Stomach (tissue), 9 donors: ENCODE results near the gene ZNF511. TPM values are rescaled to one million over a fixed set of nuclear protein-coding genes. Genes with fewer than 3 reads are reported as not detected.

Source experiments
- DNase-seq, 2 donors: peaks; one replicate each; pipeline versions ENCODE4 v3.0.0 to v3.0.0-alpha.2; 2013 to 2019
- H3K27ac ChIP-seq, 5 donors: fragments of 200-600 bp in 4 of 5; sonication (generic) in 4 of 5; one replicate each; pipeline ENCODE4 v1.5.1; 2013 to 2019; ENCODE audit warnings: mild to moderate bottlenecking in 1 of 5, moderate library complexity in 1 of 5
- H3K27me3 ChIP-seq, 3 donors: fragments of 200-600 bp; sonication (generic); one replicate each; pipeline ENCODE4 v1.5.1; 2017 to 2019; ENCODE audit warnings: mixed run types in 1 of 3
- H3K36me3 ChIP-seq, 4 donors: fragments of 200-600 bp; sonication (generic); 1 replicate in 3 of 4; 2 replicates in 1 of 4; pipeline ENCODE4 v1.5.1; 2016 to 2019
- H3K4me1 ChIP-seq, 4 donors: fragments of 200-600 bp; sonication (generic); one replicate each; pipeline ENCODE4 v1.5.1; 2016 to 2019
- H3K4me3 ChIP-seq, 4 donors: fragments of 200-600 bp; sonication (generic) in 3 of 4; one replicate each; pipeline ENCODE4 v1.5.1; 2016 to 2019; ENCODE audit warnings: mild to moderate bottlenecking in 1 of 4
- H3K9me3 ChIP-seq, 4 donors: fragments of 200-600 bp; sonication (generic); one replicate each; pipeline ENCODE4 v1.5.1; 2016 to 2019
- CTCF ChIP-seq, 7 experiments: fragments of 450-650 bp in 4 of 7; fragments of 200-600 bp in 3 of 7; sonication (generic) in 3 of 7; IDR thresholded peaks; one replicate each; pipeline ENCODE4 v1.5.1; 2016 to 2019; ENCODE audit warnings: antibody characterized with exemption in 7 of 7, control low read depth in 2 of 7, mild to moderate bottlenecking in 1 of 7
- EP300 ChIP-seq: sonication (generic); formaldehyde crosslinking; IDR thresholded peaks from one replicate; pipeline ENCODE4 v1.6.1; 2017; ENCODE audit warnings: antibody characterized with exemption
- POLR2A ChIP-seq, 4 donors: fragments of 450-650 bp; IDR thresholded peaks; one replicate each; pipeline ENCODE4 v1.6.1; 2016; ENCODE audit warnings: antibody characterized with exemption in 4 of 4, control low read depth in 2 of 4, mild to moderate bottlenecking in 1 of 4, moderate library complexity in 1 of 4
- POLR2AphosphoS5 ChIP-seq, 3 donors: sonication (generic); formaldehyde crosslinking; IDR thresholded peaks; one replicate each; pipeline ENCODE4 v1.6.1; 2016; ENCODE audit warnings: antibody characterized with exemption in 3 of 3
- WGBS, 5 donors: extraction: QIAGEN DNeasy Blood & Tissue Kit in 3 of 5; methylation state at CpG; one replicate each; pipeline versions ENCODE4 v1.1.5 to v1.1.7; 2013 to 2018; 5-methylcytosine and 5-hydroxymethylcytosine counted together
- intact Hi-C: fragments of 100-400 bp; cut with DNase I; formaldehyde crosslinking; loops from one replicate; pipeline ENCODE4 v1.15.1; 2023; ENCODE audit warnings: low total_unique reads
- polyA plus RNA-seq, 3 donors: library from polyadenylated mRNA; stranded (reverse); fragments of 200-250 nt; gene quantifications; one replicate each; pipeline ENCODE4 v1.2.3, GENCODE V29; 2013
- total RNA-seq, 5 donors: library from RNA; depleted of rRNA; stranded (reverse); fragments of >200 nt; gene quantifications; one replicate each; pipeline versions ENCODE4 v1.1.0 to v1.2.3, GENCODE V29; 2014 to 2016
- donor health status: healthy with polysubstance abuse.
- donor health status: Bipolar disorder and iron deficiency.
- donor health status: healthy.

ZNF511 gene
- total and polyA plus RNA-seq, 8 donors: 12.7 to 82.1 (median 55.9) TPM

DNA sequence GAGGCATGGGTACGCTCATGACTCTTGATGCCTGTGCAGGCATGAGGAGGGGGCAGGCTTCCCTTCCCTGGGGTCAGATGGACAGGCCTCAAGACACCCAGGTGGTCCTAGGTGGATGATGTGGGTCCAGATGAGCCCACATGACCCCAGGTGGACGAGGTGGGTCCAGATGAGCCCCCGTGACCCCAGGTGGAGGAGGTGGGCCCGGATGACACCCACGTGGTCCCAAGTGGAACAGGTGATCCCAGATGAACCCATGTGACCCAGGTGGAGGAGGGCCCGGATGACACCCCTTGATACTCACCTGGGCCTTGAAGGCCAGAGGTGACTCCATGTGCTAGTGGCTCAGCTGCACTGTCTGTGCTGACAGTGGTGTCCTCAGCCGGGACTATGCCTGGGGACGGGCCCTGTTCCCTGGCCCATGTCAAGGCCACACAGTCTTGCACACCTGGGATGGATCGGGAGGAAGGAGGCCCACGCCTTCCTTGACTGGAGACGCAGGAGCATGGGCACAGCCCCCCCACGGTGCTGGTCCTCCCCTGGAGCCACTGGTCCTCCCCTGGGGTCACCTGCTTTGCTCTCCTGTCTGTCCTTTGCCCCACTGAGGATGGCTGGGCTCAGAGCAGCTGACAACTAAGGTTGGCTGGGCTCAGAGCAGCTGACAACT, 41.7 kb downstream of the ZNF511 start:
- intact Hi-C loops: no loop called here
- H3K9me3 ChIP-seq: no peaks in the 10 kb centered on the region
- peaks cover 0 to 9% (median 7%) of the 10 kb centered on the region in 4 donors for H3K4me1 ChIP-seq
- no peaks in the 10 kb centered on the region for H3K36me3 ChIP-seq
- H3K27ac ChIP-seq: no peak overlapping the region
- peaks cover 0 to 74% (median 30%) of the 10 kb centered on the region in 3 donors for H3K27me3 ChIP-seq
- 75 to 90% (median 81%) methylated on average over 2 to 12 of the region's 12 CpGs for WGBS, 5 donors
- H3K4me3 ChIP-seq: no peak overlapping the region
- DNase-seq: no peak
- TF ChIP-seq EP300 (no peak), CTCF (IDR thresholded peaks at IDR 0.05) (no peak), POLR2AphosphoS5 (IDR thresholded peaks at IDR 0.05) (no peak), POLR2A (IDR thresholded peaks at IDR 0.05) (no peak)

- Histone ChIP-seq H3K4me3 (no peak overlapping the region), H3K27ac (no peak overlapping the region), H3K36me3 (no peaks in the 10 kb centered on the region), H3K27me3 (peaks cover 0 to 72% (median 29%) of the 10 kb centered on the region in 3 donors), H3K9me3 (no peaks in the 10 kb centered on the region), H3K4me1 (peaks cover 0 to 9% (median 7%) of the 10 kb centered on the region in 4 donors)
- no peak for DNase-seq
- TF ChIP-seq POLR2A (IDR thresholded peaks at IDR 0.05) (no peak), POLR2AphosphoS5 (IDR thresholded peaks at IDR 0.05) (no peak), CTCF (IDR thresholded peaks at IDR 0.05) (no peak), EP300 (no peak)
- intact Hi-C loops: no loop called here
- 45 to 65% (median 54%) methylated on average over 6 to 13 of the region's 13 CpGs; no CpG with 5 or more reads in 1 of the 5 donors for WGBS, 5 donors
These were observed 42.2 kb downstream of the ZNF511 start for GRCh38 chr10:133350950-133351329.

DNA sequence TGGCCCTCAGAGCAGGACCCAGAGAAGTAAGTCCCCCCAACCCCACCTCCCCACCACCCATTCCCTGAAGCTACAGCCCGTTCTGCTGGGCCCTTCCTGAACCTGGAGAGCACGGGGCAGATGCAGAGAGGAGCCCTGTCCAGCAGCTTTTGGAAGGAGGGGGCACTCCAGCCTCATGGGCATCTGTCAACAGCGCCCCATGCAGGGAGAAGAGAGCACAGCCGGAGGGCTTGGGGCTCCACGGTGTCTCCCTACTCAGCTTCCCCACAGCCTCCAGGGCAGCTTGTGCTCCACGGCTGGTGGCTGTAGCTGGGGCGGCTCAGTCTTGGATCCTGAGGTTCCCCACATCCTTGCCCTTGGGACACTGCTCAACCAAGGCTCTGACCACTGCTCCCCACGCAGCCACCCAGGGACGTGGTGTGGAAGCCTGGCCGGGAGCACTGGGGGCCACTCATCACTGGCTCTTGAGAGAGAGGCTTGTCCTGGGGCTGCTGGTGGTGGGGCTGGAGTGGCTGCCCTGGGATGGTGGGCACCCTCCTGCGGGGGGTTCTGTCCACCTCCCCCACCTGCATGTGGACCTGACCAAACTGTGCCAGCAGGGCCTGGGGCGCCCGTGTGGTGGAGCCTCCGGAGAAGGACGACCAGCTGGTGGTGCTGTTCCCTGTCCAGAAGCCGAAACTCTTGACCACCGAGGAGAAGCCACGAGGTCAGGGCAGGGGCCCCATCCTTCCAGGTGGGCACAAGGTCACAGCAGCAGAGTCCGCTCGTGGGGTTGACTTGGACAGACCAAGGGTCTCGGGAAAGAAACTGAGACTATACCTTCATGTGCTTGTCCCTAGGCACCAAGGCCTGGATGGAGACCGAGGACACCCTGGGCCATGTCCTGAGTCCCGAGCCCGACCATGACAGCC, 42.9 kb downstream of the ZNF511 start:
- Histone ChIP-seq H3K9me3 (no peaks in the 10 kb centered on the region), H3K4me3 (no peak overlapping the region), H3K27ac (no peak overlapping the region), H3K27me3 (peaks cover 0 to 72% (median 25%) of the 10 kb centered on the region in 3 donors), H3K4me1 (peaks cover 3 to 15% (median 12%) of the 10 kb centered on the region in 4 donors), H3K36me3 (no peaks in the 10 kb centered on the region)
- DNase-seq: no peak
- 65 to 69% (median 67%) methylated on average over 9 to 24 of the region's 24 CpGs for WGBS, 5 donors
- intact Hi-C loops: no loop called here
- TF ChIP-seq POLR2AphosphoS5 (IDR thresholded peaks at IDR 0.05) (no peak), EP300 (no peak), POLR2A (IDR thresholded peaks at IDR 0.05) (no peak), CTCF (IDR thresholded peaks at IDR 0.05) (no peak)

GRCh38 chr10:133353202-133353959, 44.7 kb downstream of the ZNF511 start:
- intact Hi-C loops: no loop called here
- DNase-seq: no peak
- peaks cover 0 to 62% (median 10%) of the 10 kb centered on the region in 3 donors for H3K27me3 ChIP-seq
- no peak for TF ChIP-seq POLR2A (IDR thresholded peaks at IDR 0.05)
- no peak for TF ChIP-seq EP300
- no peak for TF ChIP-seq POLR2AphosphoS5 (IDR thresholded peaks at IDR 0.05)
- no peak for TF ChIP-seq CTCF (IDR thresholded peaks at IDR 0.05)
- H3K4me1 ChIP-seq: peaks cover 11 to 23% (median 20%) of the 10 kb centered on the region in 4 donors
- 73 to 77% (median 76%) methylated on average over 12 to 16 of the region's 16 CpGs for WGBS, 5 donors
- H3K27ac ChIP-seq: no peak overlapping the region
- no peak overlapping the region for H3K4me3 ChIP-seq
- no peaks in the 10 kb centered on the region for H3K9me3 ChIP-seq
- H3K36me3 ChIP-seq: no peaks in the 10 kb centered on the region
